Breast epithelium (tissue), 4 donors: ENCODE data around the gene CFHR2. TPM values are rescaled to one million over a fixed set of nuclear protein-coding genes. Genes with fewer than 3 reads are reported as not detected.
"Not testable (repeated sequence)": the region's sequence is repeated elsewhere in the genome, so short reads cannot be mapped to it uniquely, and the experiment has no call there.

Experiments
- DNase-seq, 2 donors: peaks; one replicate each; pipeline ENCODE4 v3.0.0-alpha.2; 2019; ENCODE audit warnings: low spot score in 2 of 2
- H3K27ac ChIP-seq, 2 donors: fragments of 200-600 bp; sonication (generic) in 1 of 2; one replicate each; pipeline ENCODE4 v1.5.1; 2016 to 2019; ENCODE audit warnings: mild to moderate bottlenecking in 1 of 2
- H3K27me3 ChIP-seq, 2 donors: fragments of 200-600 bp; sonication (generic) in 1 of 2; one replicate each; pipeline versions ENCODE4 v1.5.1 to v1.6.0; 2017 to 2019; ENCODE audit warnings: control low read depth in 1 of 2, mild to moderate bottlenecking in 1 of 2
- H3K36me3 ChIP-seq: fragments of 200-600 bp; one replicate; pipeline ENCODE4 v1.5.1; 2019
- H3K4me1 ChIP-seq, 2 donors: fragments of 200-600 bp; sonication (generic); one replicate each; pipeline ENCODE4 v1.5.1; 2016 to 2019; ENCODE audit warnings: control low read depth in 1 of 2
- H3K4me3 ChIP-seq, 3 donors: fragments of 200-600 bp; sonication (generic); 1 replicate in 2 of 3; 2 replicates in 1 of 3; pipeline ENCODE4 v1.5.1; 2016 to 2019; ENCODE audit warnings: mild to moderate bottlenecking in 3 of 3, moderate library complexity in 2 of 3
- H3K9me3 ChIP-seq, 2 donors: fragments of 200-600 bp; sonication (generic) in 1 of 2; one replicate each; pipeline ENCODE4 v1.5.1; 2016 to 2019; ENCODE audit warnings: control low read depth in 1 of 2
- CTCF ChIP-seq, 3 donors: fragments of 450-650 bp; IDR thresholded peaks; one replicate each; pipeline ENCODE4 v1.5.1; 2016 to 2017; ENCODE audit warnings: antibody characterized with exemption in 3 of 3, mild to moderate bottlenecking in 3 of 3, moderate library complexity in 3 of 3
- POLR2A ChIP-seq: fragments of 450-650 bp; IDR thresholded peaks from one replicate; pipeline ENCODE4 v1.6.1; 2016; ENCODE audit warnings: antibody characterized with exemption, mild to moderate bottlenecking, moderate library complexity
- POLR2AphosphoS5 ChIP-seq, 3 donors: sonication (generic); formaldehyde crosslinking; IDR thresholded peaks; one replicate each; pipeline ENCODE4 v1.6.1; 2017; ENCODE audit warnings: antibody characterized with exemption in 3 of 3
- intact Hi-C: fragments of 100-400 bp; cut with DNase I; formaldehyde crosslinking; loops from one replicate; pipeline ENCODE4 v1.15.1; 2023; ENCODE audit warnings: low total_unique reads
- total RNA-seq, 3 donors: library from RNA; depleted of rRNA; stranded (reverse); fragments of >200 nt; gene quantifications; one replicate each; pipeline ENCODE4 v1.1.0, GENCODE V29; 2016

Gene CFHR2
- total RNA-seq, 3 donors from 2014 or later = not detected

GRCh38 chr1:196970182-196970581 lies 26.6 kb downstream of the CFHR2 start:
- intact Hi-C loops = loop anchor here (5.0 kb wide), 1 partner anchor 157 kb away; no protein-coding TSS in a partner anchor
- DNase-seq = no peak
- Histone ChIP-seq H3K4me1 (no peaks in the 10 kb centered on the region), H3K27ac (no peak overlapping the region), H3K9me3 (no peaks in the 10 kb centered on the region), H3K4me3 (no peak overlapping the region), H3K36me3 (no peaks in the 10 kb centered on the region), H3K27me3 (no peaks in the 10 kb centered on the region)
- no peak for TF ChIP-seq CTCF (IDR thresholded peaks at IDR 0.05)
- TF ChIP-seq POLR2AphosphoS5 (IDR thresholded peaks at IDR 0.05) = no peak
- TF ChIP-seq POLR2A = no peak

- no peak overlapping the region for H3K4me3 ChIP-seq
- no peaks in the 10 kb centered on the region for H3K27me3 ChIP-seq
- no peak for TF ChIP-seq POLR2A
- no peak for TF ChIP-seq POLR2AphosphoS5 (IDR thresholded peaks at IDR 0.05)
- TF ChIP-seq CTCF (IDR thresholded peaks at IDR 0.05) = no peak
- H3K4me1 ChIP-seq = no peaks in the 10 kb centered on the region
- H3K27ac ChIP-seq = no peak overlapping the region
- no peaks in the 10 kb centered on the region for H3K9me3 ChIP-seq
- intact Hi-C loops = no loop called here
- no peak for DNase-seq
- H3K36me3 ChIP-seq = no peaks in the 10 kb centered on the region
These were observed 32.7 kb downstream of the CFHR2 start for GRCh38 chr1:196976278-196976677.

- Histone ChIP-seq H3K4me3 (no peak within 1 kb of the TSS), H3K9me3 (no peaks in the 10 kb centered on the region), H3K27ac (no peak within 1 kb of the TSS), H3K4me1 (no peaks in the 10 kb centered on the region), H3K27me3 (no peaks in the 10 kb centered on the region), H3K36me3 (no peaks in the 10 kb centered on the region)
- no peak for TF ChIP-seq CTCF (IDR thresholded peaks at IDR 0.05)
- TF ChIP-seq POLR2AphosphoS5 (IDR thresholded peaks at IDR 0.05) = no peak
- TF ChIP-seq POLR2A = no peak
- intact Hi-C loops = no loop called here
- no peak for DNase-seq
These were observed 33.7 kb downstream of the CFHR2 start, which contains the start of gene CFHR5 for GRCh38 chr1:196977278-196977677. TSS of gene CFHR5 (plus strand) at chr1:196977556. CDS start at chr1:196977665, 109 bp downstream.

DNA sequence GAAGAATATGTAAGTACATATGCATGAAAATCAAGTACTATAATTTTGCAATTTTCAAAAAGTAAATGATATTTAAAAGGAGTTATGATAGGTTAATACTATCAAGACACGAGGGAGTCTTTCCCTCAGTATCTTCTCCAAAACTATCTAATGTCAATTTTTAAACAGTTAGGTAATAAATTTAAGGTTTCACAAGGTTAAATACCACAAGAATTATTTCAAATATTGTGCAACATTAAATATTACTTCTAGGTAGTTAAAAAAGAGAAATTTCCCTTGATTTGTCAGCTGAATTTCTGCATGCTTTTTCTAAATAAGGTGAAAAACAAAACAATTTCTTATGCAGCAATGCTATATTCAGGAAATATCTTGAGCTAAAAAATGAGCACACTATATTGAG lies 37.3 kb downstream of the CFHR2 start:
- Histone ChIP-seq H3K27ac (no peak overlapping the region), H3K27me3 (no peaks in the 10 kb centered on the region), H3K4me3 (no peak overlapping the region), H3K36me3 (no peaks in the 10 kb centered on the region), H3K4me1 (no peaks in the 10 kb centered on the region), H3K9me3 (no peaks in the 10 kb centered on the region)
- intact Hi-C loops = no loop called here
- no peak for TF ChIP-seq CTCF (IDR thresholded peaks at IDR 0.05)
- no peak for TF ChIP-seq POLR2AphosphoS5 (IDR thresholded peaks at IDR 0.05)
- TF ChIP-seq POLR2A = no peak
- no peak for DNase-seq

DNA sequence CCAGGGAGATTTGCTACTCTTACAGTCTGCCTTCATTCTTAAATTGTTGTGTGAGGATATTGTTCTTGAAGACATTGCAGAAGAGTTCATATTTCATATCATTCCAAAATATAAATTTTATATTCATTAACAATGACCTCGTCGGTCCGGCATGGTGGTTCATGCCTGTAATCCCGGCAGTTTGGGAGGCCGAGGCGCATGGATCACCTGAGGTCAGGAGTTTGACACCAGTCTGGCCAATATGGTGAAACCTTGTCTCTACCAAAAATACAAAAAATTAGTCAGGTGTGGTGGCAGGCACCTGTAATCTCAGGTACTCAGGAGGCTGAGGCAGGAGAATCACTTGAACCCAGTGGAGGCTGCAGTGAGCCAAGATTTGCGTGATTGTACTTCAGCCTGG lies 38.7 kb downstream of the CFHR2 start:
- H3K4me1 ChIP-seq, DNase-seq, H3K9me3 ChIP-seq, H3K36me3 ChIP-seq, H3K4me3 ChIP-seq, intact Hi-C loops, H3K27me3 ChIP-seq, H3K27ac ChIP-seq: not testable (repeated sequence)

DNA sequence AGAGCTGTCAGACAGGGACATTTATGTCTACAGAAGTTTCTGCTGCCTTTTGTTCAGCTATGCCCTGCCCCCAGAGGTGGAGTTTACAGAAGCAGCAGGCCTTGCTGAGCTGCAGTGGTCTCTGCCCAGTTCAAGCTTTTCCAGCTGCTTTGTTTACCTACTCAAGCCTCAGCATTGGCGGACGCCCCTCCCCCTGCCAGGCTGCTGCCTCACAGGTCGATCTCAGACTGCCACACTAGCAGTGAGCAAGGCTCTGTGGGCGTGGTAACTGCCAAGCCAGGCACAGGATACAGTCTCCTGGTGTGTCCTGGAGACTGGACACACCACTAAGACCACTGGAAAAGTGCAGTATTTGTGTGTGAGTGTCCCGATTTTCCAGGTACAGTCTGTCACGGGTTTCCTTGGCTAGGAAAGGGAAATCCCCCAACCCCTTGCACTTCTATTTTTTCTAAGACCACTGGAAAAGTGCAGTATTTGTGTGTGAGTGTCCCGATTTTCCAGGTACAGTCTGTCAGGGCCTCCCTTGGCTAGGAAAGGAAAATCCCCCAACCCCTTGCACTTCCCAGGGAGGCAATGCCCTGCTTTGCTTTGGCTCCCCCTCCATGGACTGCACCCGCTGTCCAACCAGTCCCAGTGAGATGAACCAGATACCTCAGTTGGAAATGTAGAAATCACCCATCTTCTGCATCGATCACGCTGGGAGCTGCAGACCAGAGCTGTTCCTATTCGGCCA lies 48.5 kb downstream of the CFHR2 start:
- H3K9me3 ChIP-seq, intact Hi-C loops: not testable (repeated sequence)

More for the DNA sequence above, 48.5 kb downstream of the CFHR2 start:
- not testable (repeated sequence) for H3K36me3 ChIP-seq, H3K27ac ChIP-seq, H3K27me3 ChIP-seq, H3K4me1 ChIP-seq, H3K4me3 ChIP-seq
- DNase-seq = peak in 1 of 2 donors; percentile 68
